NCI-H2196 treated with DMSO at 0.1 percent for 48 hours (cell line): Measurements from ENCODE around the gene ATOX1.
"Not testable (repeated sequence)": the region's sequence is repeated elsewhere in the genome, so short reads cannot be mapped to it uniquely, and the experiment has no call there.

Source experiments
- DNase-seq: peaks from one replicate; lab custom pipeline; 2025; ENCODE audit not compliant: unreplicated experiment; lab: John Stamatoyannopoulos, UW

The ATOX1 gene

GRCh38 chr5:151734064-151734408 lies 24.4 kb downstream of the ATOX1 start:
- DNase-seq: no peak

- no peak for DNase-seq
These were observed 24.9 kb downstream of the ATOX1 start for GRCh38 chr5:151733358-151734063.

GRCh38 chr5:151730381-151730780 lies 28.1 kb downstream of the ATOX1 start:
- DNase-seq: no peak

- not testable (repeated sequence) for DNase-seq
These were observed 28.8 kb downstream of the ATOX1 start for GRCh38 chr5:151729597-151729996.

- no peak for DNase-seq
These were observed 34.1 kb downstream of the ATOX1 start for GRCh38 chr5:151724360-151724759.

- DNase-seq: no peak
These were observed 35.9 kb downstream of the ATOX1 start for GRCh38 chr5:151722546-151722945.

- DNase-seq: no peak
These were observed 36.5 kb downstream of the ATOX1 start for GRCh38 chr5:151721812-151722391.

GRCh38 chr5:151721087-151721646 lies 37.3 kb downstream of the ATOX1 start:
- DNase-seq: no peak

- DNase-seq: no peak
These were observed 38.2 kb downstream of the ATOX1 start for GRCh38 chr5:151720215-151720614.

- no peak for DNase-seq
These were observed 39.0 kb downstream of the ATOX1 start for GRCh38 chr5:151719228-151720000.

GRCh38 chr5:151718646-151719045 lies 39.8 kb downstream of the ATOX1 start:
- no peak for DNase-seq

GRCh38 chr5:151718153-151718552 lies 40.3 kb downstream of the ATOX1 start:
- DNase-seq: no peak

GRCh38 chr5:151717416-151717815 lies 41.0 kb downstream of the ATOX1 start:
- DNase-seq: no peak

- DNase-seq: no peak
These were observed 49.2 kb downstream of the ATOX1 start for GRCh38 chr5:151709109-151709735.

- DNase-seq: no peak
These were observed 50.3 kb downstream of the ATOX1 start for GRCh38 chr5:151708126-151708525.

GRCh38 chr5:151707567-151707966 lies 50.9 kb downstream of the ATOX1 start:
- DNase-seq: no peak

- no peak for DNase-seq
These were observed 51.5 kb downstream of the ATOX1 start for GRCh38 chr5:151706906-151707305.

- DNase-seq: no peak
These were observed 54.7 kb downstream of the ATOX1 start for GRCh38 chr5:151703780-151704179.

- DNase-seq: no peak
These were observed 55.2 kb downstream of the ATOX1 start for GRCh38 chr5:151703227-151703626.

- DNase-seq: no peak
These were observed 57.6 kb downstream of the ATOX1 start for GRCh38 chr5:151700820-151701219.

GRCh38 chr5:151700296-151700695 lies 58.1 kb downstream of the ATOX1 start:
- no peak for DNase-seq
